ENCODE data around the gene GATA3. TPM values are rescaled to one million over a fixed set of nuclear protein-coding genes. Genes with fewer than 3 reads are reported as not detected.

GATA3 gene
- total RNA-seq, 1 donor from 2014 or later = 17.6 TPM

GRCh38 chr10:8040651-8041050, 13.8 kb upstream of the GATA3 start:
- H3K27me3 Mint-ChIP-seq (ENCODE audit: low read depth, unreplicated experiment) = peaks cover 82% of the 10 kb centered on the region
- no peaks in the 10 kb centered on the region for H3K79me2 ChIP-seq (ENCODE audit: insufficient read depth, low read length)
- H3K27ac Mint-ChIP-seq (ENCODE audit: unreplicated experiment) = no peak overlapping the region
- no peak overlapping the region for H3K4me3 ChIP-seq (ENCODE audit: insufficient read depth, low read depth, low read length)
- no peak overlapping the region for H3K4me2 ChIP-seq (ENCODE audit: low read length)
- H3K27me3 ChIP-seq (ENCODE audit: insufficient read depth, low read length) = peaks cover 97% of the 10 kb centered on the region
- no peak overlapping the region for H2AFZ ChIP-seq (ENCODE audit: low read depth, low read length)
- no peak overlapping the region for H3K4me3 Mint-ChIP-seq (ENCODE audit: unreplicated experiment)
- no peak for DNase-seq (ENCODE audit: low read depth)
- H3K36me3 Mint-ChIP-seq (ENCODE audit: low read depth, unreplicated experiment) = no peaks in the 10 kb centered on the region
- no peak for FAIRE-seq
- no peak overlapping the region for H3K9ac ChIP-seq (ENCODE audit: low read length)
- peaks cover 6% of the 10 kb centered on the region for H4K20me1 ChIP-seq (ENCODE audit: insufficient read depth, low read length)
- H3K9me3 ChIP-seq (ENCODE audit: insufficient read depth, low read depth, low read length) = peaks cover 3% of the 10 kb centered on the region
- H3K9me3 Mint-ChIP-seq (ENCODE audit: unreplicated experiment) = peaks cover 19% of the 10 kb centered on the region
- H3K4me1 ChIP-seq (ENCODE audit: insufficient read depth, low read length) = no peaks in the 10 kb centered on the region
- no peak overlapping the region for H3K27ac ChIP-seq (ENCODE audit: low read depth, low read length)
- H3K4me1 Mint-ChIP-seq (ENCODE audit: low read depth, unreplicated experiment) = peaks cover 2% of the 10 kb centered on the region
- no peaks in the 10 kb centered on the region for H3K36me3 ChIP-seq (ENCODE audit: insufficient read depth, low read length)
- TF ChIP-seq CTCF (IDR thresholded peaks at IDR 0.05; ENCODE audit: insufficient read depth, low read depth, low read length) (no peak), EZH2 (IDR thresholded peaks at IDR 0.05; ENCODE audit: insufficient read depth, low read length) (no peak)

GRCh38 chr10:8041284-8041991, 13.1 kb upstream of the GATA3 start:
- H3K4me2 ChIP-seq (ENCODE audit: low read length) = no peak overlapping the region
- peaks cover 98% of the 10 kb centered on the region for H3K27me3 ChIP-seq (ENCODE audit: insufficient read depth, low read length)
- no peak overlapping the region for H3K27ac ChIP-seq (ENCODE audit: low read depth, low read length)
- Mint-ChIP-seq H3K4me3 (ENCODE audit: unreplicated experiment) (no peak overlapping the region), H3K36me3 (ENCODE audit: low read depth, unreplicated experiment) (no peaks in the 10 kb centered on the region), H3K27me3 (ENCODE audit: low read depth, unreplicated experiment) (peaks cover 89% of the 10 kb centered on the region), H3K27ac (ENCODE audit: unreplicated experiment) (no peak overlapping the region), H3K9me3 (ENCODE audit: unreplicated experiment) (peaks cover 19% of the 10 kb centered on the region), H3K4me1 (ENCODE audit: low read depth, unreplicated experiment) (peaks cover 2% of the 10 kb centered on the region)
- no peak overlapping the region for H3K9ac ChIP-seq (ENCODE audit: low read length)
- no peaks in the 10 kb centered on the region for H3K79me2 ChIP-seq (ENCODE audit: insufficient read depth, low read length)
- H3K36me3 ChIP-seq (ENCODE audit: insufficient read depth, low read length) = no peaks in the 10 kb centered on the region
- no peak overlapping the region for H3K4me3 ChIP-seq (ENCODE audit: insufficient read depth, low read depth, low read length)
- TF ChIP-seq EZH2 (IDR thresholded peaks at IDR 0.05; ENCODE audit: insufficient read depth, low read length) = no peak
- no peak for TF ChIP-seq CTCF (IDR thresholded peaks at IDR 0.05; ENCODE audit: insufficient read depth, low read depth, low read length)
- H3K4me1 ChIP-seq (ENCODE audit: insufficient read depth, low read length) = no peaks in the 10 kb centered on the region
- H2AFZ ChIP-seq (ENCODE audit: low read depth, low read length) = no peak overlapping the region
- H4K20me1 ChIP-seq (ENCODE audit: insufficient read depth, low read length) = peaks cover 9% of the 10 kb centered on the region
- FAIRE-seq (no peak), DNase-seq (ENCODE audit: low read depth) (no peak)
- H3K9me3 ChIP-seq (ENCODE audit: insufficient read depth, low read depth, low read length) = no peaks in the 10 kb centered on the region
